ENCODE results near the gene SLC12A7.

Gene SLC12A7

GRCh38 chr5:1093361-1093760, 18.5 kb downstream of the SLC12A7 start:
- POLR2A ChIA-PET: no interaction called here
- no peak for TF ChIP-seq CTCF (IDR thresholded peaks at IDR 0.05; ENCODE audit: control extremely low read depth, extremely low read depth, low read depth, missing control alignments)
- CTCF ChIA-PET: interaction anchor here (1.6 kb wide), 1 partner anchor 57 kb away, joined by 4 read pairs; no protein-coding TSS in a partner anchor
- no peak for DNase-seq (ENCODE audit: extremely low spot score)

GRCh38 chr5:1092122-1092521, 19.7 kb downstream of the SLC12A7 start:
- DNase-seq (ENCODE audit: extremely low spot score): no peak
- ChIA-PET POLR2A (no interaction called here), CTCF (no interaction called here)
- TF ChIP-seq CTCF (IDR thresholded peaks at IDR 0.05; ENCODE audit: control extremely low read depth, extremely low read depth, low read depth, missing control alignments): no peak

- TF ChIP-seq CTCF (IDR thresholded peaks at IDR 0.05; ENCODE audit: control extremely low read depth, extremely low read depth, low read depth, missing control alignments): no peak
- POLR2A ChIA-PET: no interaction called here
- CTCF ChIA-PET: no interaction called here
- no peak for DNase-seq (ENCODE audit: extremely low spot score)
These were observed 20.2 kb downstream of the SLC12A7 start for GRCh38 chr5:1091632-1092031.

GRCh38 chr5:1090538-1090937, 21.3 kb downstream of the SLC12A7 start:
- CTCF ChIA-PET: no interaction called here
- POLR2A ChIA-PET: no interaction called here
- DNase-seq (ENCODE audit: extremely low spot score): no peak

GRCh38 chr5:1089621-1090040, 22.2 kb downstream of the SLC12A7 start:
- ChIA-PET CTCF (no interaction called here), POLR2A (no interaction called here)
- no peak for TF ChIP-seq CTCF (IDR thresholded peaks at IDR 0.05; ENCODE audit: control extremely low read depth, extremely low read depth, low read depth, missing control alignments)
- no peak for DNase-seq (ENCODE audit: extremely low spot score)

More at GRCh38 chr5:1090538-1090937, 21.3 kb downstream of the SLC12A7 start:
- no peak for TF ChIP-seq CTCF (IDR thresholded peaks at IDR 0.05; ENCODE audit: control extremely low read depth, extremely low read depth, low read depth, missing control alignments)

GRCh38 chr5:1089146-1089545, 22.7 kb downstream of the SLC12A7 start:
- CTCF ChIA-PET: no interaction called here
- POLR2A ChIA-PET: no interaction called here
- no peak for DNase-seq (ENCODE audit: extremely low spot score)
- no peak for TF ChIP-seq CTCF (IDR thresholded peaks at IDR 0.05; ENCODE audit: control extremely low read depth, extremely low read depth, low read depth, missing control alignments)

- POLR2A ChIA-PET: no interaction called here
- CTCF ChIA-PET: no interaction called here
- DNase-seq (ENCODE audit: extremely low spot score): no peak
- no peak for TF ChIP-seq CTCF (IDR thresholded peaks at IDR 0.05; ENCODE audit: control extremely low read depth, extremely low read depth, low read depth, missing control alignments)
These were observed 23.1 kb downstream of the SLC12A7 start for GRCh38 chr5:1088726-1089125.

Measured in GM10248 (cell line).